Measurements from ENCODE around the gene TMEM125. TPM values are rescaled to one million over a fixed set of nuclear protein-coding genes. Genes with fewer than 3 reads are reported as not detected.

The TMEM125 gene
- total and polyA plus RNA-seq, 10 of the 15 experiments (the other 5 are each of a cell fraction or from before 2014, with no cell fraction given) = 0.28 TPM; not detected in 9

DNA sequence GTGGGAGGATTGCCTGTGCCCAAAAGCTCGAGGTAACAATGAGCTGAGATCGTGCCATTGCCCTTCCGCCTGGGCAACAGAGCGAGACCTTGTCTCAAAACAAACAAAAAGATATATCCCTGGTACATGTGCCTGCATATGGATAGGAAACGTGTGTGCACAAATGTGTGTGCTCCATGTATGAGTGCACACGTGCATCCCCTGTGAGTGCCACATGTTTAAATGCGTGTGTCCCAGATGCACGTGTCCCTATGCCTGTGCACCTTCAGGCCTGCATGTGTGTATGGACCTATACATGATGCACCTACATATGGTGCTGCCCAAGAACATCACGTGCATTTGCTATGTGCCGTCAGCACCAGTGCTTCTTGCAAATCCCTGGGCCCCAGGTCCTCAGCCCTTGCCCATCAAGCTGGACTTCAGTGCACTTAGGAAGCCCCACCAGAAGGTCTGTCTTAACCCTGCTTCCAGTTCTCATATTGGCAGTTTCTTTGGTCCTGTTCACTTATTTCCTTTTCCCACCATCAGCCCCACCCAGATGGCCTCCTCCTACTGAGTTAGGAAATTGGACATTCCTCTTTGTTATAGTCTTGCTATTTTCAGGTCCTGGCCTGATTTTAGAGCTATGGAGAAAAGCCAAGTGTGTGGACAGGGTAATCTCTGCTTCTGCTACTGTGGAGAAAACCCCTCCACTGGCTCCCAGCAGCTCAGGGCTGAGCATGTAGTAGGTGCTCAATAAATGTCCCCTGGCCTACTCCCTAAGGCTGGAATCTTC is 46.4 kb downstream of the TMEM125 start (continued):
- TF ChIP-seq, protein P1, sequence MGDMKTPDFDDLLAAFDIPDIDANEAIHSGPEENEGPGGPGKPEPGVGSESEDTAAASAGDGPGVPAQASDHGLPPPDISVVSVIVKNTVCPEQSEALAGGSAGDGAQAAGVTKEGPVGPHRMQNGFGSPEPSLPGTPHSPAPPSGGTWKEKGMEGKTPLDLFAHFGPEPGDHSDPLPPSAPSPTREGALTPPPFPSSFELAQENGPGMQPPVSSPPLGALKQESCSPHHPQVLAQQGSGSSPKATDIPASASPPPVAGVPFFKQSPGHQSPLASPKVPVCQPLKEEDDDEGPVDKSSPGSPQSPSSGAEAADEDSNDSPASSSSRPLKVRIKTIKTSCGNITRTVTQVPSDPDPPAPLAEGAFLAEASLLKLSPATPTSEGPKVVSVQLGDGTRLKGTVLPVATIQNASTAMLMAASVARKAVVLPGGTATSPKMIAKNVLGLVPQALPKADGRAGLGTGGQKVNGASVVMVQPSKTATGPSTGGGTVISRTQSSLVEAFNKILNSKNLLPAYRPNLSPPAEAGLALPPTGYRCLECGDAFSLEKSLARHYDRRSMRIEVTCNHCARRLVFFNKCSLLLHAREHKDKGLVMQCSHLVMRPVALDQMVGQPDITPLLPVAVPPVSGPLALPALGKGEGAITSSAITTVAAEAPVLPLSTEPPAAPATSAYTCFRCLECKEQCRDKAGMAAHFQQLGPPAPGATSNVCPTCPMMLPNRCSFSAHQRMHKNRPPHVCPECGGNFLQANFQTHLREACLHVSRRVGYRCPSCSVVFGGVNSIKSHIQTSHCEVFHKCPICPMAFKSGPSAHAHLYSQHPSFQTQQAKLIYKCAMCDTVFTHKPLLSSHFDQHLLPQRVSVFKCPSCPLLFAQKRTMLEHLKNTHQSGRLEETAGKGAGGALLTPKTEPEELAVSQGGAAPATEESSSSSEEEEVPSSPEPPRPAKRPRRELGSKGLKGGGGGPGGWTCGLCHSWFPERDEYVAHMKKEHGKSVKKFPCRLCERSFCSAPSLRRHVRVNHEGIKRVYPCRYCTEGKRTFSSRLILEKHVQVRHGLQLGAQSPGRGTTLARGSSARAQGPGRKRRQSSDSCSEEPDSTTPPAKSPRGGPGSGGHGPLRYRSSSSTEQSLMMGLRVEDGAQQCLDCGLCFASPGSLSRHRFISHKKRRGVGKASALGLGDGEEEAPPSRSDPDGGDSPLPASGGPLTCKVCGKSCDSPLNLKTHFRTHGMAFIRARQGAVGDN (IDR thresholded peaks at IDR 0.05) = no peak

DNA sequence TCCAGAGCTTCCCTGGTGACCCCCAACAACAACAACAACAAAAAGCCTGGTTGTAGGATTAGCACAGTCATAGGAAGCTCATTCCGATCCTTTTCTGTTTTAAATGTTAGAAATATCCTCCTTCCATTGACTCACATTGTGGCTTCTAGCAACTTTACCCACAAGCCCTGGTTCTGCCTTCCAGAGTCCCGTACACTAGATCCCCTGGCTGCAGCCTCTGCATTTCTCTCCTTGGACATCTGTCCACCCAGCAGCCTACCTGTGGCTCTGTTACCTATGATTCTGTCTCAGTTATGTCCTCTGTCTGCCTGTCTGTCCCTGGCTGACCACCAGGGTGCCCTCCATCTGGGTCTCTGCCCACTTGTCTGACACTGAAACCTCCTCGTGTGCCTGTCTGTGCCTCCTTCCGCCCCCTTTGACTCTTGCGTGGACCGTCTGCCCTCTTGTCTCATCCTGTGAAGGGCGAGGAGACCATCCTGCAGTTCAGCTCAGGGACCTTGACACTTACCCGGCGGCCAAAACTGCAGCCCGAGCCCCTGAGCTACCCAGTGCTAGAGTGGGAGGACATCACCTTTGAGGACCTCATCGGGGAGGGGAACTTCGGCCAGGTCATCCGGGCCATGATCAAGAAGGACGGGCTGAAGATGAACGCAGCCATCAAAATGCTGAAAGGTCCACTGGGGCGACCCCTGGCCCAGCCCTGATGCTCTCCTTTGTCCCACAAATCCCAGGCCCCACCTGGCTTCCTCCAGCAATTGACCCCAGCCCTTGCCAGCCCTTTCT is 47.1 kb downstream of the TMEM125 start:
- no peak overlapping the region for H3K4me3 ChIP-seq
- ChIA-PET CTCF (interaction anchor here (1.4 kb wide), 1 partner anchor 78 kb away, joined by 4 read pairs; no protein-coding TSS in a partner anchor), RAD21 (ENCODE audit: unreplicated experiment) (no interaction called here), POLR2A (no interaction called here), SMC1A (ENCODE audit: uncharacterized antibody, unreplicated experiment) (interaction anchor here (0.5 to 1.1 kb wide), 3 partner anchors 19 to 862 kb away, joined by 3 to 5 read pairs (median 3); no protein-coding TSS in a partner anchor)
- no peaks in the 10 kb centered on the region for H3K27me3 ChIP-seq (replicated peaks in 1 of 2; ENCODE audit: control insufficient read depth in 2 of 2, insufficient read depth in 2 of 2, low read length in 1 of 2)
- intact Hi-C loops (cut with micrococcal nuclease; ENCODE audit: unreplicated experiment) = no loop called here
- no TSS peak for BruUV-seq (replicated peaks)
- H4K20me1 ChIP-seq (ENCODE audit: control insufficient read depth, insufficient read depth) = no peaks in the 10 kb centered on the region
- no peak overlapping the region for H3K9ac ChIP-seq (ENCODE audit: control insufficient read depth, insufficient read depth, low read length)
- no peaks in the 10 kb centered on the region for H3K36me3 ChIP-seq (ENCODE audit: control insufficient read depth in 2 of 2, insufficient read depth in 2 of 2, low read length in 1 of 2)
- TF ChIP-seq SMAD5 (IDR thresholded peaks at IDR 0.05; ENCODE audit: low read depth) = no peak
- TF ChIP-seq SMARCA5 (IDR thresholded peaks at IDR 0.05) = no peak
- no peak for TF ChIP-seq HCFC1 (IDR thresholded peaks at IDR 0.05; ENCODE audit: low read length)
- TF ChIP-seq HDAC2 (IDR thresholded peaks at IDR 0.05) = no peak
- no peak for TF ChIP-seq CBFB (IDR thresholded peaks at IDR 0.05; ENCODE audit: low read depth)
- TF ChIP-seq NFIC (IDR thresholded peaks at IDR 0.05; ENCODE audit: low read depth, low read length) = no peak
- H3K4me1 ChIP-seq (ENCODE audit: control insufficient read depth, insufficient read depth, low read length) = no peaks in the 10 kb centered on the region
- FAIRE-seq = no peak
- H3K27ac ChIP-seq (ENCODE audit: control insufficient read depth, insufficient read depth) = no peak overlapping the region
- in situ Hi-C loops (cut with MboI) = no loop called here
- no peak overlapping the region for H3K4me2 ChIP-seq (ENCODE audit: control insufficient read depth, insufficient read depth)
- DNase-seq (ENCODE audit: low read depth, low spot score) = no peak
- H3K9me3 ChIP-seq (replicated peaks; ENCODE audit: control insufficient read depth, insufficient read depth, low read length) = no peaks in the 10 kb centered on the region
- H2AFZ ChIP-seq (ENCODE audit: control insufficient read depth, low read depth, low read length) = no peak overlapping the region
- ATAC-seq = no peak
- 51% methylated on average over 16 of the region's 16 CpGs for WGBS (ENCODE audit: insufficient coverage, insufficient replicate concordance, low lambda C conversion rate, missing lambda C conversion rate)
- no peaks in the 10 kb centered on the region for H3K79me2 ChIP-seq (ENCODE audit: control insufficient read depth, insufficient read depth, low read length)

All from GM12878 (cell line).